AG09319 (cell line): ENCODE measurements around the gene PLCB1.

Experiments
- DNase-seq: peaks from one replicate; pipeline ENCODE4 v3.0.0-alpha.2; 2010; ENCODE audit warnings: low read depth; ENCODE audit errors: extremely low read depth
- CTCF ChIP-seq: IDR thresholded peaks from 2 replicates; pipeline ENCODE4 v1.5.1; 2011; ENCODE audit warnings: low read depth, mild to moderate bottlenecking, inconsistent platforms, low read length, moderate library complexity

Gene PLCB1

GRCh38 chr20:8608470-8608869 lies 476.4 kb downstream of the PLCB1 start:
- TF ChIP-seq CTCF = no peak

GRCh38 chr20:8616792-8617191 lies 484.7 kb downstream of the PLCB1 start:
- TF ChIP-seq CTCF = no peak
- DNase-seq = peak; percentile 44

More at GRCh38 chr20:8608470-8608869, 476.4 kb downstream of the PLCB1 start:
- DNase-seq = no peak

GRCh38 chr20:8621001-8621400 lies 488.9 kb downstream of the PLCB1 start:
- no peak for TF ChIP-seq CTCF
- DNase-seq = no peak

GRCh38 chr20:8624046-8624445 lies 492.0 kb downstream of the PLCB1 start:
- no peak for TF ChIP-seq CTCF
- DNase-seq = no peak

- no peak for TF ChIP-seq CTCF
Measured at GRCh38 chr20:8624616-8625015, 492.6 kb downstream of the PLCB1 start.

GRCh38 chr20:8627340-8628004 lies 495.4 kb downstream of the PLCB1 start:
- no peak for DNase-seq
- TF ChIP-seq CTCF = no peak

More at GRCh38 chr20:8624616-8625015, 492.6 kb downstream of the PLCB1 start:
- no peak for DNase-seq

GRCh38 chr20:8631271-8631670 lies 499.2 kb downstream of the PLCB1 start:
- DNase-seq = no peak
- TF ChIP-seq CTCF = no peak
